H9 (cell line): ENCODE data around the gene CKLF. TPM values are rescaled to one million over a fixed set of nuclear protein-coding genes. Genes with fewer than 3 reads are reported as not detected.

Source experiments
- DNase-seq: peaks from one replicate; pipeline ENCODE4 v3.0.0-alpha.2; 2017
- H2AFZ ChIP-seq: one replicate; pipeline ENCODE4 v1.6.1; 2013; ENCODE audit warnings: mild to moderate bottlenecking, low read length, control low read depth, moderate library complexity
- H2AK5ac ChIP-seq: 2 replicates; pipeline ENCODE4 v1.6.1; 2013; ENCODE audit warnings: low read length, control low read depth, mixed read lengths; ENCODE audit not compliant: insufficient read length
- H2BK120ac ChIP-seq: one replicate; pipeline ENCODE4 v1.6.1; 2013; ENCODE audit warnings: low read depth, mild to moderate bottlenecking, low read length, control low read depth, inconsistent platforms; ENCODE audit not compliant: poor library complexity, severe bottlenecking
- H2BK12ac ChIP-seq: 2 replicates; pipeline ENCODE4 v1.6.1; 2013; ENCODE audit warnings: low read length, control low read depth, mixed read lengths, low read depth; ENCODE audit not compliant: insufficient read length
- H2BK15ac ChIP-seq: 2 replicates; pipeline ENCODE4 v1.6.1; 2013; ENCODE audit warnings: low read depth, low read length, control low read depth
- H2BK20ac ChIP-seq: one replicate; pipeline ENCODE4 v1.6.1; 2013; ENCODE audit warnings: low read depth, mild to moderate bottlenecking, low read length, control low read depth, inconsistent platforms; ENCODE audit not compliant: poor library complexity, severe bottlenecking
- H2BK5ac ChIP-seq: 2 replicates; pipeline ENCODE4 v1.6.1; 2013; ENCODE audit warnings: low read length, control low read depth, mixed read lengths; ENCODE audit not compliant: insufficient read length
- H3K14ac ChIP-seq: 2 replicates; pipeline ENCODE4 v1.6.1; 2013; ENCODE audit warnings: low read length, control low read depth; ENCODE audit not compliant: insufficient read depth
- H3K18ac ChIP-seq: 2 replicates; pipeline ENCODE4 v1.6.1; 2013; ENCODE audit warnings: low read depth, mild to moderate bottlenecking, mixed read lengths, low read length, control low read depth; ENCODE audit not compliant: insufficient read length
- H3K23ac ChIP-seq: 2 replicates; pipeline ENCODE4 v1.6.1; 2013; ENCODE audit warnings: low read length, control low read depth, mixed read lengths, low read depth; ENCODE audit not compliant: insufficient read length
- H3K23me2 ChIP-seq: 2 replicates; pipeline ENCODE4 v1.6.1; 2013; ENCODE audit warnings: low read depth, mild to moderate bottlenecking, mixed read lengths, low read length, control low read depth; ENCODE audit not compliant: insufficient read length, poor library complexity, severe bottlenecking
- H3K27ac ChIP-seq: 2 replicates; pipeline ENCODE4 v1.5.1; 2013; ENCODE audit warnings: low read length, control low read depth, mixed read lengths, low read depth; ENCODE audit not compliant: insufficient read length
- H3K27me3 ChIP-seq: 2 replicates; pipeline ENCODE4 v1.6.1; 2013; ENCODE audit warnings: low read length, control low read depth, inconsistent platforms; ENCODE audit not compliant: insufficient read depth
- H3K4ac ChIP-seq: 2 replicates; pipeline ENCODE4 v1.6.1; 2013; ENCODE audit warnings: low read depth, mild to moderate bottlenecking, control low read depth, inconsistent platforms, low read length, moderate library complexity
- H3K4me1 ChIP-seq: 2 replicates; pipeline ENCODE4 v1.6.1; 2013; ENCODE audit warnings: low read length, control low read depth, inconsistent platforms; ENCODE audit not compliant: insufficient read depth
- H3K4me2 ChIP-seq: 2 replicates; pipeline ENCODE4 v1.6.1; 2013; ENCODE audit warnings: low read length, control low read depth, mixed read lengths; ENCODE audit not compliant: insufficient read length, insufficient read depth
- H3K56ac ChIP-seq: 2 replicates; pipeline ENCODE4 v1.6.1; 2013; ENCODE audit warnings: low read depth, mild to moderate bottlenecking, mixed read lengths, low read length, control low read depth; ENCODE audit not compliant: insufficient read length
- H3K79me1 ChIP-seq: 2 replicates; pipeline ENCODE4 v1.6.1; 2013; ENCODE audit warnings: low read depth, mild to moderate bottlenecking, moderate library complexity, low read length, control low read depth, inconsistent platforms; ENCODE audit not compliant: insufficient read depth, poor library complexity, severe bottlenecking
- H3K79me2 ChIP-seq: 2 replicates; pipeline ENCODE4 v1.6.1; 2013; ENCODE audit warnings: low read length, control low read depth, inconsistent platforms; ENCODE audit not compliant: insufficient read depth
- H3K9ac ChIP-seq: 2 replicates; pipeline ENCODE4 v1.6.1; 2013; ENCODE audit warnings: low read length, control low read depth, mixed read lengths; ENCODE audit not compliant: insufficient read length; ENCODE audit errors: extremely low read depth
- H3K9me3 ChIP-seq: one replicate; pipeline ENCODE4 v1.6.1; 2013; ENCODE audit warnings: low read depth, low read length, inconsistent platforms; ENCODE audit not compliant: control insufficient read depth
- H3T11ph ChIP-seq: one replicate; pipeline ENCODE4 v1.6.1; 2013; ENCODE audit warnings: mild to moderate bottlenecking, low read length, control low read depth, inconsistent platforms
- H4K20me1 ChIP-seq: one replicate; pipeline ENCODE4 v1.6.1; 2013; ENCODE audit not compliant: control insufficient read depth, insufficient read length, insufficient read depth
- H4K5ac ChIP-seq: 2 replicates; pipeline ENCODE4 v1.6.1; 2013; ENCODE audit warnings: low read depth, mild to moderate bottlenecking, mixed read lengths, low read length, control low read depth; ENCODE audit not compliant: insufficient read length
- H4K8ac ChIP-seq: replicated peaks from 2 replicates; pipeline ENCODE4 v1.6.1; 2013; ENCODE audit warnings: low read length, control low read depth, mixed read lengths, low read depth; ENCODE audit not compliant: insufficient read length
- H4K91ac ChIP-seq: 2 replicates; pipeline ENCODE4 v1.6.1; 2013; ENCODE audit warnings: low read depth, mild to moderate bottlenecking, moderate library complexity, mixed read lengths, low read length, control low read depth; ENCODE audit not compliant: insufficient read length
- H3K27ac Mint-ChIP-seq, 3 experiments: 2 replicates in 2 of 3; 3 replicates in 1 of 3; pipeline ENCODE4 v1.8.0; 2020 to 2021; ENCODE audit warnings: mixed read lengths in 3 of 3, mild to moderate bottlenecking in 1 of 3, moderate library complexity in 1 of 3
- H3K27me3 Mint-ChIP-seq: 2 replicates; pipeline ENCODE4 v1.8.0; 2021; ENCODE audit warnings: low read depth, mild to moderate bottlenecking, moderate library complexity, mixed read lengths
- H3K36me3 Mint-ChIP-seq, 3 experiments: 2 replicates in 2 of 3; 3 replicates in 1 of 3; pipeline ENCODE4 v1.8.0; 2020 to 2021; ENCODE audit warnings: low read depth in 3 of 3, mixed read lengths in 3 of 3; ENCODE audit not compliant: insufficient read depth in 1 of 3
- H3K4me1 Mint-ChIP-seq, 2 experiments: 2 replicates each; pipeline ENCODE4 v1.8.0; 2020; ENCODE audit warnings: mixed read lengths in 2 of 2
- H3K4me3 Mint-ChIP-seq, 2 experiments: 2 replicates in 1 of 2; 3 replicates in 1 of 2; pipeline ENCODE4 v1.8.0; 2020 to 2021; ENCODE audit warnings: mild to moderate bottlenecking in 2 of 2, mixed read lengths in 2 of 2, moderate library complexity in 1 of 2
- H3K9me3 Mint-ChIP-seq, 2 experiments: 2 replicates in 1 of 2; 3 replicates in 1 of 2; pipeline ENCODE4 v1.8.0; 2020; ENCODE audit warnings: mild to moderate bottlenecking in 2 of 2, mixed read lengths in 2 of 2, moderate library complexity in 1 of 2
- WGBS: extraction: QIAGEN DNeasy Blood & Tissue Kit; methylation state at CpG from one replicate; pipeline ENCODE4 v1.1.7; 2013; ENCODE audit warnings: missing lambda C conversion rate, low lambda C conversion rate, mixed read lengths; ENCODE audit not compliant: insufficient read length; ENCODE audit errors: extremely low coverage; 5-methylcytosine and 5-hydroxymethylcytosine counted together
- total RNA-seq: library from RNA; stranded (reverse); gene quantifications from 2 replicates; pipeline ENCODE4 v1.2.1, GENCODE V29; 2021
- TF ChIP-seq, protein P1 (sequence below): fragments of 200-600 bp; sonication (generic); conservative IDR thresholded peaks from 3 replicates; pipeline ENCODE4 v1.8.0; 2021; ENCODE audit warnings: antibody characterized with exemption, mild to moderate bottlenecking

CKLF gene
- total RNA-seq, 1 experiment from 2014 or later, result 23.1 TPM

DNA sequence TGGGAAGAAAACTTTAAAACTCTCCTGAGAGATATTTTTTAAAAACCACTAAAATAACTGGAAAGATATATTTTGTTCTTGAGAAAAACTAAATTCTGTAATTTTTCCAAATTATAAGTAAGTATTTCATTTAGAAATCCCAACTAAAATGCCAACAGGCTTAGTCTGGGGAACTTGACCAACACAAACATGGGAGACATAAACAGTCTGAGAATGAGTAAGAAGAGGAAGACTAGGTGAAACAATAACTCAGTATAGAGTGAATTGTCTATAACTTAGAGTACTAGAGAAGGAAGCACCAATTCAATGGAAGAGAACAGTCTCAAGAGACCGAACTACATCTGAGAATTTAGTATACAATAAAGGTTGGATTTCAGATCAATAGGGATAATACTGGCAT, 16.8 kb downstream of the CKLF start:
- no peaks in the 10 kb centered on the region for H3K9me3 Mint-ChIP-seq
- H2BK120ac ChIP-seq, result no peak overlapping the region
- H2BK5ac ChIP-seq, result no peak overlapping the region
- H4K20me1 ChIP-seq, result no peaks in the 10 kb centered on the region
- no CpG with 5 or more reads among the region's 1 CpG for WGBS
- H2AFZ ChIP-seq, result no peak overlapping the region
- no peaks in the 10 kb centered on the region for H3K9me3 ChIP-seq
- H3T11ph ChIP-seq, result no peak overlapping the region
- H3K14ac ChIP-seq, result no peak overlapping the region
- no peak overlapping the region for H3K4me2 ChIP-seq
- no peak overlapping the region for H4K5ac ChIP-seq
- H3K23ac ChIP-seq, result no peak overlapping the region
- no peak overlapping the region for H3K27ac ChIP-seq
- H3K9ac ChIP-seq, result no peak overlapping the region
- H2AK5ac ChIP-seq, result no peak overlapping the region
- no peak overlapping the region for H2BK12ac ChIP-seq
- H3K56ac ChIP-seq, result no peak overlapping the region
- H4K91ac ChIP-seq, result no peak overlapping the region
- no peak overlapping the region for H3K4me3 Mint-ChIP-seq
- H3K4me1 ChIP-seq, result no peaks in the 10 kb centered on the region
- peaks cover 0 to 3% of the 10 kb centered on the region in 2 experiments; a peak in 1 of 4 replicates for H3K4me1 Mint-ChIP-seq
- H3K27ac Mint-ChIP-seq, result no peak overlapping the region
- TF ChIP-seq, protein P1, sequence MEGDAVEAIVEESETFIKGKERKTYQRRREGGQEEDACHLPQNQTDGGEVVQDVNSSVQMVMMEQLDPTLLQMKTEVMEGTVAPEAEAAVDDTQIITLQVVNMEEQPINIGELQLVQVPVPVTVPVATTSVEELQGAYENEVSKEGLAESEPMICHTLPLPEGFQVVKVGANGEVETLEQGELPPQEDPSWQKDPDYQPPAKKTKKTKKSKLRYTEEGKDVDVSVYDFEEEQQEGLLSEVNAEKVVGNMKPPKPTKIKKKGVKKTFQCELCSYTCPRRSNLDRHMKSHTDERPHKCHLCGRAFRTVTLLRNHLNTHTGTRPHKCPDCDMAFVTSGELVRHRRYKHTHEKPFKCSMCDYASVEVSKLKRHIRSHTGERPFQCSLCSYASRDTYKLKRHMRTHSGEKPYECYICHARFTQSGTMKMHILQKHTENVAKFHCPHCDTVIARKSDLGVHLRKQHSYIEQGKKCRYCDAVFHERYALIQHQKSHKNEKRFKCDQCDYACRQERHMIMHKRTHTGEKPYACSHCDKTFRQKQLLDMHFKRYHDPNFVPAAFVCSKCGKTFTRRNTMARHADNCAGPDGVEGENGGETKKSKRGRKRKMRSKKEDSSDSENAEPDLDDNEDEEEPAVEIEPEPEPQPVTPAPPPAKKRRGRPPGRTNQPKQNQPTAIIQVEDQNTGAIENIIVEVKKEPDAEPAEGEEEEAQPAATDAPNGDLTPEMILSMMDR, result no peak
- H3K36me3 Mint-ChIP-seq, result peaks cover 3 to 12% (median 11%) of the 10 kb centered on the region in 3 experiments; a peak in 5 of 7 replicates
- H2BK15ac ChIP-seq, result no peak overlapping the region
- no peaks in the 10 kb centered on the region for H3K79me1 ChIP-seq
- H3K27me3 ChIP-seq, result no peaks in the 10 kb centered on the region
- H3K23me2 ChIP-seq, result no peaks in the 10 kb centered on the region
- no peak overlapping the region for H2BK20ac ChIP-seq
- no peaks in the 10 kb centered on the region; the same call in 1 of the 2 replicates for H3K27me3 Mint-ChIP-seq
- H3K79me2 ChIP-seq, result no peaks in the 10 kb centered on the region
- DNase-seq, result no peak
- no peak overlapping the region for H4K8ac ChIP-seq
- no peak overlapping the region for H3K18ac ChIP-seq
- no peak overlapping the region for H3K4ac ChIP-seq
